Hepatocyte (in vitro differentiated cells): Measurements from ENCODE around the gene FAM20C. TPM values are rescaled to one million over a fixed set of nuclear protein-coding genes. Genes with fewer than 3 reads are reported as not detected.

ENCODE experiments used
- DNase-seq: peaks from one replicate; pipeline ENCODE4 v3.0.0-alpha.2; 2016; ENCODE audit warnings: low spot score
- H2AFZ ChIP-seq: fragments of 200-600 bp; sonication (generic); 2 replicates; pipeline ENCODE4 v1.6.0; 2016; ENCODE audit warnings: antibody characterized with exemption, mild to moderate bottlenecking
- H3K27ac ChIP-seq: fragments of 200-600 bp; sonication (generic); 2 replicates; pipeline ENCODE4 v1.5.1; 2016; ENCODE audit warnings: mild to moderate bottlenecking
- H3K27me3 ChIP-seq: fragments of 200-600 bp; sonication (generic); 2 replicates; pipeline ENCODE4 v1.6.1; 2016
- H3K36me3 ChIP-seq: fragments of 200-600 bp; sonication (generic); replicated peaks from 2 replicates; pipeline ENCODE4 v1.5.1; 2016; ENCODE audit warnings: low read depth; ENCODE audit not compliant: insufficient read depth
- H3K4me1 ChIP-seq: fragments of 200-600 bp; sonication (generic); 2 replicates; pipeline ENCODE4 v1.5.1; 2016; ENCODE audit warnings: mild to moderate bottlenecking, moderate library complexity; ENCODE audit not compliant: insufficient read depth
- H3K4me2 ChIP-seq: fragments of 200-600 bp; sonication (generic); 2 replicates; pipeline ENCODE4 v1.6.0; 2016
- H3K4me3 ChIP-seq: fragments of 200-600 bp; sonication (generic); 2 replicates; pipeline ENCODE4 v1.5.1; 2016; ENCODE audit warnings: mild to moderate bottlenecking
- H3K79me2 ChIP-seq: fragments of 200-600 bp; sonication (generic); 2 replicates; pipeline ENCODE4 v1.6.0; 2017; ENCODE audit warnings: mild to moderate bottlenecking
- H3K9me2 ChIP-seq: fragments of 200-600 bp; sonication (generic); replicated peaks from 2 replicates; pipeline ENCODE4 v1.6.0; 2017; ENCODE audit warnings: mild to moderate bottlenecking; ENCODE audit not compliant: insufficient read depth
- H3K9me3 ChIP-seq: fragments of 200-600 bp; sonication (generic); 2 replicates; pipeline ENCODE4 v1.5.1; 2016; ENCODE audit warnings: low read depth, mild to moderate bottlenecking
- H4K20me1 ChIP-seq: fragments of 200-600 bp; sonication (generic); 2 replicates; pipeline ENCODE4 v1.6.0; 2016; ENCODE audit warnings: mild to moderate bottlenecking; ENCODE audit not compliant: insufficient read depth, poor library complexity, severe bottlenecking
- EZH2 ChIP-seq: fragments of 200-600 bp; sonication (generic); IDR thresholded peaks from 2 replicates; pipeline ENCODE4 v1.6.1; 2016; ENCODE audit warnings: antibody characterized with exemption, mild to moderate bottlenecking, borderline replicate concordance
- EZH2phosphoT487 ChIP-seq: fragments of 200-600 bp; sonication (generic); IDR thresholded peaks from one replicate; pipeline ENCODE4 v1.6.1; 2018; ENCODE audit warnings: antibody characterized with exemption, mild to moderate bottlenecking, low read depth, moderate library complexity; ENCODE audit not compliant: unreplicated experiment, severe bottlenecking
- WGBS: methylation state at CpG from one replicate; pipeline ENCODE4 v1.1.6; 2016; ENCODE audit warnings: low lambda C conversion rate; ENCODE audit errors: missing lambda C conversion rate; 5-methylcytosine and 5-hydroxymethylcytosine counted together
- polyA plus RNA-seq: library from polyadenylated mRNA; unstranded; fragments of >200 nt; fragmentation: Nextera tagmentation; extraction: Ambion mirVana; gene quantifications from 2 replicates; pipeline ENCODE4 v1.2.1, GENCODE V29; 2016
- total RNA-seq: library from RNA; depleted of rRNA; stranded (reverse); fragments of >200 nt; gene quantifications from 2 replicates; pipeline ENCODE4 v1.2.3, GENCODE V29; 2014
- TF ChIP-seq, protein P1 (sequence below): fragments of 200-600 bp; sonication (generic); IDR thresholded peaks from 2 replicates; pipeline ENCODE4 v1.5.1; 2016; ENCODE audit warnings: antibody characterized with exemption, mild to moderate bottlenecking; ENCODE audit not compliant: poor library complexity

FAM20C gene
- total and polyA plus RNA-seq, 2 experiments from 2014 or later, result 24.4 to 42.5 TPM

DNA sequence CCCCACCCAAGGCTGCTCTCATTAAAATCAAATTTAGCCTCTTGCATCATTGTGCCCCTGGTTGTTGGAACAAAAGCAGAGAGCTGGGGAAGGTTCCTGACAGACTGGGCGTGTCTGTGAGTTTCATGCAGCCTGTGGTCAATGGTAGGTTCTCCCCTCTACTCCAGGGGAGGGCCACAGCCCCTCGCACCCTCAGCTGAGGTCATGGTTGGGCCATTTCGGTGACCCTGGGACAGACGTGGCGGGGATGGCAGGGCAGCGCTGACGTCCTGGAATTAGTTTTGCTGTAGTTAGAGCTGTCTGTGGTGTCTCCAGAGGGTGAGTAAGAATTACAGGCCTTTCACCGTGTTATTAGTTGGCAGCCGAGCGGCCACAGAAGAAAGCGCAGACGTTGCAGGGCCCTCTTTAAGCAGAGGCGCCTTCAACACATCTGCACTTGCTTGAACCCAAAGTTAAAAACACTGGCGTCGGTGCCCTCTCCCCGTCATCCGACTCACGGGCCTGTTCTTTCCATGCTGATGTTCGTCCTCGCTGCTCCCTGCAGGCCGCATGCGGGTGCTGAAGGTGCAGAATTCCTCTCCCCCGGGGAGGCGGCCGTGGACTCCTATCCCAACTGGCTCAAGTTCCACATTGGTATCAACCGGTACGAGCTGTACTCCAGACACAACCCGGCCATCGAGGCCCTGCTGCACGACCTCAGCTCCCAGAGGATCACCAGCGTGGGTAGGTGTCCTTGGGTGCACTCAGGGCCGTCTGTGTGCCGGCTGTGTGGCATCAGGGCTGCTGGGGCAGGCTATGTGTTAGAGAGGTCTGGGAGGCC is 2.8 kb downstream of the FAM20C start:
- peaks cover 22% of the 10 kb centered on the region for H3K4me1 ChIP-seq
- WGBS, result 89% methylated on average over 27 of the region's 33 CpGs
- TF ChIP-seq, protein P1, sequence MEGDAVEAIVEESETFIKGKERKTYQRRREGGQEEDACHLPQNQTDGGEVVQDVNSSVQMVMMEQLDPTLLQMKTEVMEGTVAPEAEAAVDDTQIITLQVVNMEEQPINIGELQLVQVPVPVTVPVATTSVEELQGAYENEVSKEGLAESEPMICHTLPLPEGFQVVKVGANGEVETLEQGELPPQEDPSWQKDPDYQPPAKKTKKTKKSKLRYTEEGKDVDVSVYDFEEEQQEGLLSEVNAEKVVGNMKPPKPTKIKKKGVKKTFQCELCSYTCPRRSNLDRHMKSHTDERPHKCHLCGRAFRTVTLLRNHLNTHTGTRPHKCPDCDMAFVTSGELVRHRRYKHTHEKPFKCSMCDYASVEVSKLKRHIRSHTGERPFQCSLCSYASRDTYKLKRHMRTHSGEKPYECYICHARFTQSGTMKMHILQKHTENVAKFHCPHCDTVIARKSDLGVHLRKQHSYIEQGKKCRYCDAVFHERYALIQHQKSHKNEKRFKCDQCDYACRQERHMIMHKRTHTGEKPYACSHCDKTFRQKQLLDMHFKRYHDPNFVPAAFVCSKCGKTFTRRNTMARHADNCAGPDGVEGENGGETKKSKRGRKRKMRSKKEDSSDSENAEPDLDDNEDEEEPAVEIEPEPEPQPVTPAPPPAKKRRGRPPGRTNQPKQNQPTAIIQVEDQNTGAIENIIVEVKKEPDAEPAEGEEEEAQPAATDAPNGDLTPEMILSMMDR, result no peak
- TF ChIP-seq EZH2phosphoT487, result no peak
- no peak for TF ChIP-seq EZH2
- no peaks in the 10 kb centered on the region for H3K9me3 ChIP-seq
- H3K79me2 ChIP-seq, result peaks cover 54% of the 10 kb centered on the region
- DNase-seq, result no peak
- no peaks in the 10 kb centered on the region for H3K27me3 ChIP-seq
- no peaks in the 10 kb centered on the region for H3K9me2 ChIP-seq
- peak overlapping the region; percentile 59 for H3K27ac ChIP-seq
- H2AFZ ChIP-seq, result no peak overlapping the region
- peaks cover 48% of the 10 kb centered on the region for H4K20me1 ChIP-seq
- H3K4me3 ChIP-seq, result peak overlapping the region; percentile 97
- no peaks in the 10 kb centered on the region for H3K36me3 ChIP-seq
- H3K4me2 ChIP-seq, result peak overlapping the region; percentile 96

DNA sequence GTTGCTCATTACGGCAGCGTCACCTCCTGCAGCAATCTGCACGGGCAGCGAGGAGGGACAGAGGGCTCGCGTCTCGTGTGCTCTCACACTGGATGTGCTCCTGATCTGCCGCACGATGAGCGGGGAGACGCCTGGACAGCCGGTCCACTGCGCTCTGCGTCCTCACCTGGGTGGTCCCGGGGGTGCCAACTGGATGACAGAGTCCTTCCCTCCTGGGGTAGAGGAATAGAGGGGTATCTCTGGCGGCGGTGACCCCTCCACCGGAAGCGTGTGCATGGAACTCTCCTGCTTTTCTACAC is 3.4 kb downstream of the FAM20C start:
- H2AFZ ChIP-seq, result no peak overlapping the region
- H3K79me2 ChIP-seq, result peaks cover 54% of the 10 kb centered on the region
- TF ChIP-seq EZH2, result no peak
- TF ChIP-seq, protein P1, result no peak
- TF ChIP-seq EZH2phosphoT487, result no peak
- no peak overlapping the region for H3K27ac ChIP-seq
- no peaks in the 10 kb centered on the region for H3K9me3 ChIP-seq
- no peaks in the 10 kb centered on the region for H3K27me3 ChIP-seq
- peaks cover 21% of the 10 kb centered on the region for H3K4me1 ChIP-seq
- no peak overlapping the region for H3K4me3 ChIP-seq
- peak overlapping the region; percentile 96 for H3K4me2 ChIP-seq
- no peak for DNase-seq
- no peaks in the 10 kb centered on the region for H3K36me3 ChIP-seq
- WGBS, result 97% methylated on average over 18 of the region's 19 CpGs
- H4K20me1 ChIP-seq, result peaks cover 48% of the 10 kb centered on the region
- no peaks in the 10 kb centered on the region for H3K9me2 ChIP-seq

DNA sequence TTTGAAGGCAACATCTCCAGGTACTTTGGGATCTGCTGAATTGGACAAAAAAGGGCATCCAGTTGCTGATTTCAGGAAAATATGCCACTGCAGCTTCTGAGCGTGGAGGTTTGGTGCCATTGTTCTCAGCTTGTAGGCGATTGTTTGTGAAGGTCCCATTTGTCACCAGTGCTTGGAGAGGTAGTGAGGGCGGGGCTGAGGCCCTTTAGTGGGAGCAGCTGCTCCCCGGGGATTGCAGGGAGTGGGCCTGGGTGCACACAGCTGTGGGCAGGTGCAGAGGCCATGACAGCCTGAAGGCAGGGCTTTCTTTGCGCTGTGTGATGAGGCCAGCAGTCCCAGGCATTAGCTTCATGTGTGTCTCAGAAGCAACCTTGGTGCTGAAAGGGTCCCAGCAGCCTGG is 3.9 kb downstream of the FAM20C start:
- whole genome bisulfite sequencing, result 87% methylated on average over 5 of the region's 5 CpGs
- Histone ChIP-seq H3K4me1 (peaks cover 16% of the 10 kb centered on the region), H3K27ac (no peak overlapping the region), H3K79me2 (peaks cover 54% of the 10 kb centered on the region), H3K4me3 (no peak overlapping the region), H3K27me3 (no peaks in the 10 kb centered on the region), H3K4me2 (peak overlapping the region; percentile 96), H4K20me1 (peaks cover 50% of the 10 kb centered on the region), H3K9me2 (no peaks in the 10 kb centered on the region), H3K36me3 (no peaks in the 10 kb centered on the region), H3K9me3 (no peaks in the 10 kb centered on the region), H2AFZ (no peak overlapping the region)
- TF ChIP-seq, protein P1, result no peak
- TF ChIP-seq EZH2 (no peak), EZH2phosphoT487 (no peak)
- no peak for DNase-seq
